ENCODE results near the gene KRTAP10-5. TPM values are rescaled to one million over a fixed set of nuclear protein-coding genes. Genes with fewer than 3 reads are reported as not detected.

The KRTAP10-5 gene
- total RNA-seq, 5 donors from 2014 or later (not counting 1 experiment from before 2014, with no cell fraction given): not detected

- no peaks in the 10 kb centered on the region for H3K9me3 ChIP-seq
- DNase-seq: no peak
- Mint-ChIP-seq H3K27me3 (peaks cover 22 to 44% of the 10 kb centered on the region in 2 donors), H3K4me1 (peaks cover 18 to 24% (median 22%) of the 10 kb centered on the region in 3 donors), H3K4me3 (no peak overlapping the region), H3K27ac (peak overlapping the region in 1 of 2 donors; percentile 6), H3K36me3 (no peaks in the 10 kb centered on the region), H3K9me3 (peaks cover 4 to 9% (median 8%) of the 10 kb centered on the region in 3 donors)
- no peak overlapping the region for H3K4me3 ChIP-seq (ENCODE audit: control insufficient read depth in 1 of 2, extremely low read depth in 1 of 2, low read length in 1 of 2)
- peaks cover 0 to 24% of the 10 kb centered on the region in 2 experiments for H3K27me3 ChIP-seq (replicated peaks in 1 of 2; ENCODE audit: control insufficient read depth in 2 of 2, extremely low read depth in 1 of 2, insufficient read depth in 2 of 2, low read length in 1 of 2)
- POLR2A ChIA-PET: no interaction called here
- ATAC-seq (replicated peaks in 1 of 4): no peak
- CTCF ChIA-PET: no interaction called here
- 82% methylated on average over 3 of the region's 3 CpGs for WGBS (ENCODE audit: insufficient coverage)
- no peaks in the 10 kb centered on the region for H3K36me3 ChIP-seq (ENCODE audit: control insufficient read depth in 2 of 2, extremely low read depth in 1 of 2, insufficient read depth in 1 of 2, low read length in 1 of 2)
- no peak overlapping the region for H3K27ac ChIP-seq (ENCODE audit: low read length)
- H3K4me1 ChIP-seq (ENCODE audit: control insufficient read depth in 1 of 2, extremely low read depth in 1 of 2, insufficient read depth in 2 of 2, low read length in 2 of 2): peaks cover 0 to 4% of the 10 kb centered on the region in 2 experiments
These were observed 5.5 kb upstream of the KRTAP10-5 start for GRCh38 chr21:44585892-44586291.

- Histone ChIP-seq H3K4me3 (ENCODE audit: control insufficient read depth in 1 of 2, extremely low read depth in 1 of 2, low read length in 1 of 2) (no peak overlapping the region), H3K4me1 (ENCODE audit: control insufficient read depth in 1 of 2, extremely low read depth in 1 of 2, insufficient read depth in 2 of 2, low read length in 2 of 2) (peaks cover 0 to 4% of the 10 kb centered on the region in 2 experiments), H3K36me3 (ENCODE audit: control insufficient read depth in 2 of 2, extremely low read depth in 1 of 2, insufficient read depth in 1 of 2, low read length in 1 of 2) (no peaks in the 10 kb centered on the region), H3K9me3 (no peaks in the 10 kb centered on the region), H3K27me3 (replicated peaks in 1 of 2; ENCODE audit: control insufficient read depth in 2 of 2, extremely low read depth in 1 of 2, insufficient read depth in 2 of 2, low read length in 1 of 2) (peaks cover 0 to 11% of the 10 kb centered on the region in 2 experiments), H3K27ac (ENCODE audit: low read length) (no peak overlapping the region)
- H3K9me3 Mint-ChIP-seq: peaks cover 8 to 13% (median 9%) of the 10 kb centered on the region in 3 donors
- CTCF ChIA-PET: no interaction called here
- ATAC-seq (replicated peaks in 1 of 4): peak; percentile 47 to 81 (median 71)
- POLR2A ChIA-PET: no interaction called here
- H3K27me3 Mint-ChIP-seq: peaks cover 22 to 41% of the 10 kb centered on the region in 2 donors
- no peak overlapping the region for H3K27ac Mint-ChIP-seq
- H3K4me3 Mint-ChIP-seq: no peak overlapping the region
- H3K4me1 Mint-ChIP-seq: peaks cover 20 to 24% (median 22%) of the 10 kb centered on the region in 3 donors
- no CpG with 5 or more reads among the region's 6 CpGs for whole genome bisulfite sequencing (ENCODE audit: insufficient coverage)
- DNase-seq: peak in 9 of 35 experiments; percentile 7 to 24 (median 11)
- no peaks in the 10 kb centered on the region for H3K36me3 Mint-ChIP-seq
These were observed 3.4 kb upstream of the KRTAP10-5 start for GRCh38 chr21:44583800-44584147.

- DNase-seq: no peak
- Mint-ChIP-seq H3K27me3 (peaks cover 22 to 41% of the 10 kb centered on the region in 2 donors), H3K4me1 (peaks cover 20 to 24% (median 22%) of the 10 kb centered on the region in 3 donors), H3K4me3 (no peak overlapping the region), H3K27ac (no peak overlapping the region), H3K9me3 (peaks cover 8 to 14% (median 9%) of the 10 kb centered on the region in 3 donors), H3K36me3 (no peaks in the 10 kb centered on the region)
- peaks cover 0 to 4% of the 10 kb centered on the region in 2 experiments for H3K4me1 ChIP-seq (ENCODE audit: control insufficient read depth in 1 of 2, extremely low read depth in 1 of 2, insufficient read depth in 2 of 2, low read length in 2 of 2)
- no peak overlapping the region for H3K4me3 ChIP-seq (ENCODE audit: control insufficient read depth in 1 of 2, extremely low read depth in 1 of 2, low read length in 1 of 2)
- WGBS (ENCODE audit: insufficient coverage): 60% methylated on average over 6 of the region's 11 CpGs
- no peak for ATAC-seq (replicated peaks in 1 of 4)
- POLR2A ChIA-PET: no interaction called here
- CTCF ChIA-PET: no interaction called here
- peaks cover 0 to 15% of the 10 kb centered on the region in 2 experiments for H3K27me3 ChIP-seq (replicated peaks in 1 of 2; ENCODE audit: control insufficient read depth in 2 of 2, extremely low read depth in 1 of 2, insufficient read depth in 2 of 2, low read length in 1 of 2)
- H3K27ac ChIP-seq (ENCODE audit: low read length): no peak overlapping the region
- H3K36me3 ChIP-seq (ENCODE audit: control insufficient read depth in 2 of 2, extremely low read depth in 1 of 2, insufficient read depth in 1 of 2, low read length in 1 of 2): no peaks in the 10 kb centered on the region
- no peaks in the 10 kb centered on the region for H3K9me3 ChIP-seq
These were observed 2.8 kb upstream of the KRTAP10-5 start for GRCh38 chr21:44583089-44583799.

GRCh38 chr21:44582055-44582454 is 1.7 kb upstream of the KRTAP10-5 start:
- H3K9me3 ChIP-seq: no peaks in the 10 kb centered on the region
- H3K36me3 ChIP-seq (ENCODE audit: control insufficient read depth in 2 of 2, extremely low read depth in 1 of 2, insufficient read depth in 1 of 2, low read length in 1 of 2): no peaks in the 10 kb centered on the region
- DNase-seq (no peak), ATAC-seq (replicated peaks in 1 of 4) (no peak)
- H3K27ac Mint-ChIP-seq: no peak overlapping the region
- H3K4me3 Mint-ChIP-seq: no peak overlapping the region
- no peaks in the 10 kb centered on the region for H3K36me3 Mint-ChIP-seq
- peaks cover 22 to 35% of the 10 kb centered on the region in 2 donors for H3K27me3 Mint-ChIP-seq
- CTCF ChIA-PET: no interaction called here
- peaks cover 0 to 4% of the 10 kb centered on the region in 2 experiments for H3K4me1 ChIP-seq (ENCODE audit: control insufficient read depth in 1 of 2, extremely low read depth in 1 of 2, insufficient read depth in 2 of 2, low read length in 2 of 2)
- no peak overlapping the region for H3K4me3 ChIP-seq (ENCODE audit: control insufficient read depth in 1 of 2, extremely low read depth in 1 of 2, low read length in 1 of 2)
- WGBS (ENCODE audit: insufficient coverage): 73% methylated on average over 10 of the region's 15 CpGs
- H3K4me1 Mint-ChIP-seq: peaks cover 20 to 24% (median 22%) of the 10 kb centered on the region in 3 donors
- peaks cover 8 to 23% (median 16%) of the 10 kb centered on the region in 3 donors for H3K9me3 Mint-ChIP-seq
- H3K27ac ChIP-seq (ENCODE audit: low read length): no peak overlapping the region
- H3K27me3 ChIP-seq (replicated peaks in 1 of 2; ENCODE audit: control insufficient read depth in 2 of 2, extremely low read depth in 1 of 2, insufficient read depth in 2 of 2, low read length in 1 of 2): peaks cover 0 to 15% of the 10 kb centered on the region in 2 experiments
- POLR2A ChIA-PET: no interaction called here

- Mint-ChIP-seq H3K9me3 (peaks cover 8 to 29% (median 16%) of the 10 kb centered on the region in 3 donors), H3K27me3 (peaks cover 18 to 26% of the 10 kb centered on the region in 2 donors), H3K4me3 (peak overlapping the region in 1 of 3 donors; percentile 15), H3K36me3 (no peaks in the 10 kb centered on the region), H3K4me1 (peaks cover 20 to 24% (median 22%) of the 10 kb centered on the region in 3 donors), H3K27ac (no peak overlapping the region)
- no peak overlapping the region for H3K27ac ChIP-seq (ENCODE audit: low read length)
- no peaks in the 10 kb centered on the region for H3K9me3 ChIP-seq
- H3K27me3 ChIP-seq (replicated peaks in 1 of 2; ENCODE audit: control insufficient read depth in 2 of 2, extremely low read depth in 1 of 2, insufficient read depth in 2 of 2, low read length in 1 of 2): peaks cover 0 to 11% of the 10 kb centered on the region in 2 experiments
- no peak overlapping the region for H3K4me3 ChIP-seq (ENCODE audit: control insufficient read depth in 1 of 2, extremely low read depth in 1 of 2, low read length in 1 of 2)
- ATAC-seq (replicated peaks in 1 of 4) (no peak), DNase-seq (no peak)
- ChIA-PET POLR2A (no interaction called here), CTCF (no interaction called here)
- no CpG with 5 or more reads among the region's 3 CpGs for WGBS (ENCODE audit: insufficient coverage)
- H3K36me3 ChIP-seq (ENCODE audit: control insufficient read depth in 2 of 2, extremely low read depth in 1 of 2, insufficient read depth in 1 of 2, low read length in 1 of 2): no peaks in the 10 kb centered on the region
- peaks cover 0 to 4% of the 10 kb centered on the region in 2 experiments for H3K4me1 ChIP-seq (ENCODE audit: control insufficient read depth in 1 of 2, extremely low read depth in 1 of 2, insufficient read depth in 2 of 2, low read length in 2 of 2)
These were observed 754 bp upstream of the KRTAP10-5 start for GRCh38 chr21:44581158-44581557.

GRCh38 chr21:44579833-44580144 is 615 bp downstream of the KRTAP10-5 start:
- Histone ChIP-seq H3K27ac (ENCODE audit: low read length) (no peak overlapping the region), H3K27me3 (replicated peaks in 1 of 2; ENCODE audit: control insufficient read depth in 2 of 2, extremely low read depth in 1 of 2, insufficient read depth in 2 of 2, low read length in 1 of 2) (peaks cover 0 to 14% of the 10 kb centered on the region in 2 experiments), H3K9me3 (no peaks in the 10 kb centered on the region), H3K4me1 (ENCODE audit: control insufficient read depth in 1 of 2, extremely low read depth in 1 of 2, insufficient read depth in 2 of 2, low read length in 2 of 2) (peaks cover 0 to 5% of the 10 kb centered on the region in 2 experiments), H3K4me3 (ENCODE audit: control insufficient read depth in 1 of 2, extremely low read depth in 1 of 2, low read length in 1 of 2) (no peak overlapping the region), H3K36me3 (ENCODE audit: control insufficient read depth in 2 of 2, extremely low read depth in 1 of 2, insufficient read depth in 1 of 2, low read length in 1 of 2) (no peaks in the 10 kb centered on the region)
- no peak for DNase-seq
- no peaks in the 10 kb centered on the region for H3K36me3 Mint-ChIP-seq
- POLR2A ChIA-PET: no interaction called here
- CTCF ChIA-PET: no interaction called here
- H3K27ac Mint-ChIP-seq: no peak overlapping the region
- no peak for ATAC-seq (replicated peaks in 1 of 4)
- H3K4me3 Mint-ChIP-seq: peak overlapping the region in 1 of 3 donors; percentile 33
- WGBS (ENCODE audit: insufficient coverage): 72% methylated on average over 7 of the region's 7 CpGs
- H3K4me1 Mint-ChIP-seq: peaks cover 22 to 33% (median 22%) of the 10 kb centered on the region in 3 donors
- H3K27me3 Mint-ChIP-seq: peaks cover 13 to 22% of the 10 kb centered on the region in 2 donors
- H3K9me3 Mint-ChIP-seq: peaks cover 8 to 29% (median 16%) of the 10 kb centered on the region in 3 donors

Measured in T-cell (primary cell).